HG02938 (cell line): ENCODE data around the gene MTHFD1L.
"Not testable (repeated sequence)": the region's sequence is repeated elsewhere in the genome, so short reads cannot be mapped to it uniquely, and the experiment has no call there.

Experiments
- ATAC-seq: cut with Tn5 transposase; IDR thresholded peaks from one replicate; pipeline ENCODE4 v1.9.1; 2021; ENCODE audit warnings: mild to moderate bottlenecking, moderate library complexity; ENCODE audit not compliant: unreplicated experiment

Gene MTHFD1L

DNA sequence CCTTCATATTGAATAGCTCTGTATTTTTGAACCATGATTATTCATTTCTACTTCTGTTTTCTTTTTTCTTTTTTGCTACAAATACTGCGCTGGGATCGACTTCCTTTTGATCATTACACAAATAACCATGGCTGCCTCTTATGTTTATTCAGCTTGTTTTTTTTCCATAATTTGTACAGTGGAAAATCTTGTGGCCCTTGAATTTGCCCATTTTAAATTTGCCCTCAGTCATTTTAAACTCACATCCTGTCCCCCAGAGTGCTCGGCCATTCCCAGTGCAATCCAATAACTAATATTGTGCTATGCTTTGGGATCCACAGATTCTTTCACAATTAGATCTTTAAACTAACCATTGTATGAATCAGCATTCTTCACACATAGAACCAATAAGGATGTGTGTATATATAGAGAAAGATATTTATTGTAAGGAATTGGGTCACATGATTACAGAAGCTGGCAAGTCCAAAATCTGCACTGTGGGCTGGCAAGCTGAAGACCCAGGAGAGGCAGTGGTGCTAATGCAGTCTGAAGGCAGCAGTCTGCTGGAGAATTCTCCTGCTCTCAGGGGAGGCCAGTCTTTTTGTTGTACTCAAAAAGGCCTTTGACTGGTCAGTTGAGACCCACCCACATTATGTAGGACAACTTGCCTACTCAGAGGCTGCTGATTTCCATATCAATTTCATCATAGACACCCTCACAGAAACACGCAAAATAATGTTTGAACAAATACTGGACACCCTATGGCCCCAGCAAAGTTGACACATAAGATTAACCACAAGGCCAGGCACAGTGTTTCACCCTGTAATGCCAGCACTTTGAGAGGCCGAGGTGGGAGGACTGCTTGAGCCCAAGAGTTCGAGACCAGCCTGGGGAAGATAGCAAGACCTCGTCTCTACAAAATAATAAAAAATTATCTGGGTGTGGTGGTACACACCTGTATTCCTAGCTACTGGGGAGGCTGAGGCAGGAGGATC lies 147.1 kb downstream of the MTHFD1L start:
- no peak for ATAC-seq

DNA sequence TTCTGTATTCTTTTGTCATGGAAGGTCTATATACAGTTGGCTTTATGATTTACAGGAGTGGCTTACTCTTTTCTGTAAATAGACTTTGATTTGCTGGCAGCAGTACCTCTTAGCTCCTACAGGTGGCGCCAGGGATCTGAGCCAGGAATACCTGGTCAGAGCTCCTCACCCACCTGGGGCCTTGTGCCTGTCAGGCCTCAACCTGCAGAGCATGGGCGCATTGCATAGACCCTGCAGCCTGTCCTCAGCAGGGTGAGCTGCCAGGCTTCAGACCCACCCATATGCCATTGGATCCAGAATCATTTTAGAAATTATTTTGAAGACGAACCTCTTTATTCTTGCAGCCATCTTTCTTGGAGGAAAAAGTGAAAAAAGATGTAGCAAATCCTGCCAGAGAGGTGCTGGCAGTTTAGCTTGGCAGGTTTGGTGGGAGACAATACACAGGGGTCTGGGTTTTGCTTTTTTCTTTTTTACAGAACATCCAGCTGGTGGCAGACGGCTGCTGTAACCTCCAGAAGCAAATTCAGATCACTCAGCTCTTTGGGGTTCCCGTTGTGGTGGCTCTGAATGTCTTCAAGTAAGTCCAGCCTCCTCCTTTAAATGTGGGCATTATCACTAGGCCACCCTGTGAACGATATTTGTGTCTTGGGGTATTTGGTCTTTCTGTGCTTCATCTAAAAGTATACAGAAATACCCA lies 149.1 kb downstream of the MTHFD1L start:
- no peak for ATAC-seq

DNA sequence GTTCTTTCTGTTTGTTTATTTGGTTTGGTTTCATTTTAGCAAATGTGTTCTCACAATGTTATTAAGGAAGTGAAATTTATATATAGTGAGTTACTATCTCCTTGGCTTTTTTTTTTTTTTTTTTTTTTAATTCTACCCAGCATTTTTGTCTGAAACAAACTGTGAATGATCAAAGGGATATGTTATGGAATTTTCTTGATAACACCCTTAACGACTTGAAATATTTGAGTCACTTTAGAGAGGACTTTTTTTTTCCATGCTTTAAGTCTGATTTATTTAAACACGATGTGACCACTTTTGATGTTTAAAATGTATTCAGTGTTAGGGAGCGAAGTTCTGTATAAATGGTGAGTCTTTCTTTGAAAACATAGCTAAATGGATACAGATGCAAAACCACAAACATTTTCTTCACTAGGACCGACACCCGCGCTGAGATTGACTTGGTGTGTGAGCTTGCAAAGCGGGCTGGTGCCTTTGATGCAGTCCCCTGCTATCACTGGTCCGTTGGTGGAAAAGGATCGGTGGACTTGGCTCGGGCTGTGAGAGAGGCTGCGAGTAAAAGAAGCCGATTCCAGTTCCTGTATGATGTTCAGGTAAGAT lies 149.7 kb downstream of the MTHFD1L start:
- ATAC-seq, result no peak

DNA sequence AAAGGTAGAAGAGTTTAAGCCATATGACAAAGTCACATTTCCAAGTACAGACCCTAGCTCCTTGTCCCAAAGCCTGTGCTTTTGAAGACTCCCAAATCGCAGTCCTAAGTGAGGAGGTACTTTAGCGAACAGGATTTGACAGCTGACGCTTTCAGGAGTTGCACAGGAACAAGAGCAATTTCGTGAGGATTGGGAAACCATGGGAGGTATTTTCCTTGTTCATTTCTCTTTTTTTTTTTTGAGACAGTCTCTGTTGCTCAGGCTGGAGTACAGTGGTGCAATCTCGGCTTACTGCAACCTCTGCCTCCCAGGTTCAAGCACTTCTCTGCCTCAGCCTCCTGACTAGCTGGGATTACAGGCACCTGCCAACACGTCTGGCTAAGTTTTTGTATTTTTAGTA lies 150.6 kb downstream of the MTHFD1L start:
- no peak for ATAC-seq

DNA sequence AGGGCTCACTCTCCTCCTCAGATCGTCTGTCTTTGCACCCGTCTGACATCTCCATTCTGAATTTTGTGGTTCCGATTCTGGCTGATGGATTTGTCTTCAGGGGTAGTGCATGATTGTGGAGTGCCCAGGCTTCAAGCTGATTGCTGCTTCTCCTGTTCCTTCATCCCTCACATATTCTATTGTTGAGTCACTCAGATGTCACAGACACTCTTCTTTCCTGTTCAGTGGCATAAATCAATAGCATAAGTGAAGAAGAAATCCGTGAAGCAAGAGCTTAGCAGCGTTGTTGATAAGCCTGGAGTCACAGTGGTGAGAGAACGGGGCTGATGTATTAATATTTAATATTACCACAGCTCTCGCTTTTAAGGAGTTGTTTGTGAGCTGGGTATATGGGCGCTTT lies 152.5 kb downstream of the MTHFD1L start:
- no peak for ATAC-seq

DNA sequence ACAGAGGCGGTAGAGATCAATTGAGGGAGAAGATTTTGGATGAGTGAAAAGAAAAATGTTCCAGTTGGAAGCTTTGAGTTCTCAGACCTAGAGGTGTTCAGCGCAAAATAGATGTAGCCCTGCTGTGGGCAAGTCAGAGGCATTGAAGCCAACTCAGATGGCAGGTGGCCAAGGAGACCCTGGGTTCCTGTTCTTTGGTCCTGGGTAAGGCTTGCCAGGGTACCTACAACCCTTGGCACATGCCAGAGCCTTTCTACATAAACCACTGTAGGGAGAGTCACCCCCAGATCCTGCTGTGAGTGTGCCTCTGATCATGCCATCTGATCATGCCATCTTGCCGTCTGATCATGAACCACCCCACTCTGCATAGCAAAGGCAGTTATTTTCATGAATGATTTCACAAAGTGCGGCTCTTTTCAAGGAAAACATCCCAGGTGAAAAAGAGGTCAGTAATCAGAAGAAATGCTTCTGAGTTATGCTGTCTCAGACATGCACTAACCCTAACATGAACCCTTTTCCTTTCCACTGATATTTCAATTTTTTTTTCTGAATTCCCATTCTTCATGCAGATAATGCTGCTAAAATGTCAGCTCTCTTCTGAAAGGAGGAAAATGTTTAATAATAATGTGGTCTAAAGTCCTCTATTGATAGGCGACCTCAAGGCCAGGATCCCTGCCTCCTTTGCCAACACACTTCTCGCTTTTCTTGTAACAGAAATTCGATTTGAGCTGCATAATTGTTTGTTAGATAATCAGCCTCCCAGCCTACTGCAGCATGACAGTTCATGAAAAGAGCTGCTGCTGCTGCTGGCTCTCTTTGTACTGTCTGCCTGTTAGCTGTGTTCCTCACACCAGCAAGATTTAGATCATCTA lies 153.6 kb downstream of the MTHFD1L start:
- no peak for ATAC-seq

DNA sequence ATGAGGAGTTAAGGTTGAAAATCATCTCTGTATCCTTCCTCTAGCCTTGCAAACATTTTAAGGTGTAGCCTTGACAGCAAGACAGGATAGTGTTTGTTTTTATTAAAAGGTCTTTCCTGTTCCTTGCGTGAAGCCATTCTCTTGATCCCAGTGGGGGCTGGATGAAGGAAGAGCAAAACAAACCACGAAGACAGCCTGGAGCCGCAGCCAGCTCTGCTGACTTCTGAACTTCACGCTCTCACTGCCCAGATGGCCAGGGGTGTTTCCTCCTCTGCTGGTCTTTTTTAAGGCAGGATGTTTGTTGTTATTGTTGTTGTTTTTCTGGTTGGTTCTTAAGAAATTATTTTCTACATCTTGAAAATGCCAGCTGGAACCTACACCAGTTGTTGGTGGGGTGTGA lies 156.4 kb downstream of the MTHFD1L start:
- ATAC-seq, result no peak

DNA sequence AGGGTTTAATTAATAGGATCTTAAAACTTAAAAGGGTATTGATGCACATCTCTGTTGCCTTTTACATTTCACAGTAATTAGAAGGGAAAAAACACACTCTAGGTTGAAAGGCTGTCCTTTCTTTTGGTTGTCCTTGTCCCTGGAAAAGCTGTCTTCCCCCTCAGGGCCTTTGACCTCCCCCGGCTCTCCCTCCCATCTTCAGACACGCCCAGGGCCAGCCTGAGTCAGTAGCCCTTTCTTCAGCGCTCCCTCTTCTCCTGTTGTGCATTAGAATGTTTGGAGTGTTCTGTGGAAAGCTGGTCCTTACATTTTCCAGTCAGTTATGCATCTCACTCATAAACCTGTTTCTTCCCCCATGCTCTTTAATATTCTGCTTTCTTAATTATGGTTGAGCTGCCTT lies 157.0 kb downstream of the MTHFD1L start:
- no peak for ATAC-seq

DNA sequence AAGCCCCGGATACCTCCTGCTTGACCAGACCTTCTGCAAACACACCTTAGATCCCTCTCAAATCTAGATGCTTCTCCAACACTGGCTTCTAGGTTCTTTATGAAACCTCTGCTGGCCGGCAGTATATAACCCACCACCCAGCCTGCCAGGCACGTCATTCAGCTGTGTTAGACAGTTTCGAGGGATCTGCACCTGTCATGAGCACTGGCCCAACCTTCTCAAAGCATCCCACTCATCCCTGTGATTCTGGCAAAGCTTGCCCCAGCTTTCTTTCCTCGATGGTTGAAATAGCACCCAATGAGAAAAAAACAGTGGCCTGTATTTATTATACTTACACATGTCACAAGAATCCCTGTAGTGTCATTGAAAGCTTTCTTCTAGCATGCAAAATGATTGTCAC lies 157.8 kb downstream of the MTHFD1L start:
- ATAC-seq, result no peak

DNA sequence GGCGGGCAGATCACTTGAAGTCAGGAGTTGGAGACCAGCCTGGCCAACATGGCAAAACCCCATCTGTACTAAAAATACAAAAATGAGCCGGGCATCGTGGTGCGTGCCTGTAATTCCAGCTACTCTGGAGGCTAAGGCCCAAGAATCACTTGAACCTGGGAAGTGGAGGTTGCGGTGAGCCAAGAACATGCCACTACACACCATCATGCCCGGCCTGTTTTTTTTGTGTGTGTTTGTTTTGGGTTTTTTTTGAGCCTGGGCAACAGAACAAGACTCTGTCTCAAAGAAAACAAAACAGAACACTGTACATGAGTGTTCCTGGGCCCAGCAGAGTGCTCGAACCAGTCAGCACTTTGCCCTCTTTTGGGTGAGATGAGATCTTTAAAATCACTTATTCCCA lies 159.1 kb downstream of the MTHFD1L start:
- no peak for ATAC-seq

DNA sequence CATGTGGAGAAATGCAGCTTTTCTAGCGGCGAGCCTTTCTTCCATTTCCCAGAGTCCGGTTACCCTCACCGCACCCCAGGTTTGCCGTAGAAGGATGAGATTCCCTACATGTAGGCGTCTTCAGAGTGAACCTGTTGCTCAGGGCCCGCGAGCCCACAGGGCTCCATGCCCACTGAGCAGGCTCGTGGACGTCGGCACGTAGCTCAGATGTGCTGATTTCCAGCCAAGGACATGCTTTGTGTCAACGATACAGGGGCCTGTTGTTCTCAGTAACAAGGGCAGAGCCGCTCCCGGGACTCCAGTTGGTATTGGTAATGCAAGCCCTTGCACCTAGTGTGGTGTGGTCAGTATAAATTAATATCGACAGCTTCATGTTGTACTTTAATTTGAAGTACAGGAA lies 159.6 kb downstream of the MTHFD1L start:
- no peak for ATAC-seq

DNA sequence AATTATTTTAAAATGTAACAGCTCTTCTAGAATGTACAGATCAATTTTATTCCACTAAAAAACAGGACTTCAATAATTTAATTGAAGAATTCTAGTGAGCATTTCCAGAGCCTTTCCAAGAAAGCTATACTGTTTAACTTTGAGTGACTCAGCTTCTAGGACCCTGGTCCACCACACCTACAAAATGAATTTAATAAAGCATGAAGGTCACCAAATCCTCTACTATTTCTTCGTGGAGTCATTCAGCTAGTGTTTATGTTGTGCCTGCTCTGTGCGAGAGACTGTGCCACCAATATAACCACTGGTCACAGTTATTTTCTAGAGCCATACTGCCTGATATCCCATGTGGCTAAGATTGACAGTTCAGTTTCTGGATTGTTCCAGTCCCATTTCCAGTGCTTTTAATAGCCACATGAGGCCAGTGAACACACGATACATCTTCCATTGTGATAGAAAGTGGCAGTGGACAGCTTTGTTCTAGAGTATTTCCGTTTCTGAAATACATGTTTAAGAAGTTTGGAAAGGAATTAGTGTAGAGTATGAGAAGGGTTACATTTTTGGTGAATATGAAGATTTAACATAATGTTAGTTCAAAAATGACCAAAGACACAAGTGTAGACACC lies 160.7 kb downstream of the MTHFD1L start:
- no peak for ATAC-seq

DNA sequence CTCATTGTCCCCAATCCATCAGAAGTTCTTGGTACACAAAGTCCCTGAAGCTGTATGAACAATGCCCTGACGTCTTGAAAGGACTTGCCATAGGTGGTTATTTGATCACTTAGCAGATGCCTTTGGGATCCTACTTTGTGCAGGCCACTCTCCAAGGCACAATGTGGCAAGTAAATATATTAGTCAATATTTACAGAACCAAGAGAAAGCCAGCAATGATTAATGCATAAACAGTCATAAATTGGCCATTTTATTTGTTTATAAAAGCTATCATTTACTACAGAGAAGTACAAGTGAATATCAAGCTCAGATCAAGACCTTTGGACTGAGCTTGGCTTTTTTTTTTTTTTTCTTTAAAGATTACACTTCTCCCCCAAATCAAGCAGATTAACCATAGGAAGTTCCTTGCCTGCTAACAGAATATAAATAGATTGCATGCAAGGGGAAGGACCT lies 161.8 kb downstream of the MTHFD1L start:
- ATAC-seq, result no peak

DNA sequence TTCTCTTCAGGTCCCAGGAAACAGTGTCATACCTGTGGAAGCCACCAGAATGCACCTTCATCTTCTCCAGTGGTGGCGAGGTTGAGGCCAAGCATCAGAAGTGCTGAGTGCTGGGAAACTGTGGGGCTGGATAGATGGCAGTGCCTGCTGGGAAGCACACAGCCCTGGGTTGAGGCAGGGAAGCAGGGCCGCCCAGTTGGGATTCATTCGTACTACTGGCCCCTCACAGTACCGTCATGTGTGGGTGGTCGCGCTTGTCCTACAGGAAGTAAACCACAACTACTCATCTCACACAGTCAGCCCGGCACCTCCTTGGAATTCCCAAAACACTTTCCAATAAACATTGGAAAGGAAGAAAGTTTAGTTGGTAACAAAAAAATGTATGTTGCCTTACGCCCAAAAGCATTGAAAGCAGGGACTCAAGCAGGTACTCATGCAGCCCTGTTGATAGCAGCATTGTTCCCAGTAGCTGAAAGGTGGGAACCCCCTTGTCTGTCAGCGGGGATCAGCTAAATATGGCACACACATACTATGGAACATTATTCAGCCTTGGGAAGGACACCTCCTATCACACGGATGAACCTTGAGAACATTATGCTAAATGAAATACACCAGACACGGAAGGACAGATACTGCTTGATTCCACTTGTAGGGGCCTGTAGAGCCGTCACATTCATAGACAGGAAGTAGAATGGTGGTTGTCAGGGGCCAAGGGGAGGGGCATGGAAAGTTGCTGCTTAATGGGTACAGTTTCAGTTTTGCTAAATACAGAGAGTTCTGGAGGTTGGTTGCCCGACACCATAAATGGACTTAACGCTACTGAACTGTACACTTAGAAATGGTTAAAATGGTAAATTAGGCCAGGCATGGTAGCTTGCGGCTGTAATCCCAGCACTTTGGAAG lies 162.7 kb downstream of the MTHFD1L start:
- ATAC-seq, result no peak

DNA sequence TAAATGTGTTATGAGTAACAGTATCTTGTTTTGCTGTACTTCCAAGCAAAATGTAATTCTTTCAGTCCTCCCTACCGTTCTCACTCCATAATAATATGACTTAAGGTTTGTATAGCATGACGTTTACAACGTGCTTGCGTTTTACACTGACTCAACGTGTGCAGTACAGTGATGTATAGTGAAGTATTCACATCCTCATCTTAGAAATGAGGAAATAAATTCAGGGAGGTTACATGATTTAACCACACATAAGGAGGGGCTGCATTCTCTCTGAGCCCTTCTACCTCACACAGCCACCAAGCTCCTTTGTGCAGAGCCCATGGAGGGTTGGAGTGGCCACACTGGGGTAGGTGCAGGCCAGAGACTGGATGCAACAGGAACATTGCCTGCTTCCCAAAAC lies 164.5 kb downstream of the MTHFD1L start:
- no peak for ATAC-seq

DNA sequence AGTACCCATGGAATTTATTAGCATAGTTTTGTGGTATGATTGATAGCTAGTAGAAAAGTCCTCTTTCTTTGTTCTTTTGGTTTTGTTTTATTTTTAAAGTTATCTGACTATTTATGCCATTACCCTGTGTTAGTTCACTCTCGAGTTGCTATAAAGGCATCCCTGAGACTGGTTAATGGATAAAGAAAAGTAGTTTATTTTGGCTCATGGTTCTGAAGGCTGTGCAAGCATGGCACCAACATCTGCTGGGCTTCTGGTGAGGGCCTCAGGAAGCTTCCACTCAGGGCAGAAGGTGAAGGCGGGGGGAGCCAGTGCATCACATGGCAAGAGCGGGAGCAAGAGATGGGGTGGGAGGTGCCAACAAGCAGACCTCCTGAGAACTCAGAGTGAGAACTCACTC lies 166.5 kb downstream of the MTHFD1L start:
- ATAC-seq, result no peak

DNA sequence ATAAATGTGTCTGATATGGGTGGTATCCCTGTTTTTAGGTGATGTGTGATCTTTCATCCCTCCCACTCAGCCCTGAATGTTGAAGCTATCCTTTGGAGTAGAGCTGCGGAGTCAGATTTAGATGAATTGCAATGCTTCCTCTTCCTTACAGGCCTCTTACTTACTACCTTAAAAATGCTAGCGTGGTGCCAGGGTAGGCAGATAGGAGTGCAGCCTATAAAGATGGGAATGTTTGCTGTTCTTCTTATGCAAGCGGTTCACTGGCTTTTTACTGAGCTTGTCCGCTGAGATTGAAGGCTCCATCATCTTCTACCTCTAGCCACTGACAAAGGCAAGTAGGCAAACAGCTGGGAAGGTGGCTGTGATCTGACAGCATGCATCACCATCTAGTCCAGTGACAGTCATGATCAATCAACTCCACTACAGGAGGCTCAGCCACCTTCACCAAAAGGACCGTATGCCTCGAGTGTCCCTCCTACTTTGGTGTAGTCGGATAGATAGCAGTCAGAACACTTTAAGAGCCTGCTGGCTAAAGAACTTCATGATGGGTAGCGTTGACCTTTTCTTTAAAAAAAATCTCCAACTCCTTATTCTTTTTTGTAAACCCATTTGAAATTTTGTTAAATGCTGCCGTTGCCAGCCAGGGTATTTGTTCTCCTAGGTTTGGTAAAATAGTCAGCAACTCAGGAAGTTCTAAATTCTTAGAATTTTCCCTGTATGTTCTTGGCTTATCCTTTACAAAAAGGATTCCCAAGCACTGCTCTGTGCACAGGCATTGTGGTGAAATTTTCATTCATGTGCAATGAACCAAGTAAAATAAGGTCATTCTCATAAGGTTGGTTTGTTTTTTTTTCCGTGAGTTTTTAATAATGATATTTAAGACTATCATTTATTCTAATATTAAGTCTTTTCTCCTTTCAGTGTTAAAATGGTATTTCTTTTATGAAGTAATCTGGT lies 169.6 kb downstream of the MTHFD1L start:
- ATAC-seq, result no peak

DNA sequence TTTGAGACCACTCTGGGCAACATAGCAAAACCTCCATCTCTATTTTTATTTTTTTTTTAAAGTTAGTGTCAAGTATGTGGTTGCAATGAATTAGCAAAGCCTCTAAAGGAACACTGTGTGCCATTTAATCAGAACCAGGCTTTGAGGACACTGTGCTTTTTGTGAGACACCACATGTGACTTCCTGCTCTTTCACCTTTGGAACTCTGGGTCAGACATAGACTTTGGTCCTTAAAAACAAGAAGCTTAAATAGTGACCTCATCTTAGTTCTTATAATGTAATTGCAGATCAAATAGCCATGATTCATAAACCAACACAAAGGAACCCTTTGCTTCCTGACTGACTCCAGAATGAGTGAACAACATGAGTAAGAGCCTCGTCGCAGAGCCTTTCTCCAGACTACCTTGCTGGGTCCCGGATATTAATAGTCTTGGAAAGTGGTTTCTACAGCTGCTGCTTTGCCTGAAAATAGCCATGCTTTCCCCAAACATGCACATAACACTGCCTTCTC lies 170.8 kb downstream of the MTHFD1L start:
- ATAC-seq, result not testable (repeated sequence)
